GM18507 (cell line): Measurements from ENCODE around the gene XRN1.
"Not testable (repeated sequence)": the region's sequence is repeated elsewhere in the genome, so short reads cannot be mapped to it uniquely, and the experiment has no call there.

Experiments used
- DNase-seq: peaks from one replicate; pipeline ENCODE4 v3.0.0; 2011; ENCODE audit warnings: low read depth; ENCODE audit not compliant: insufficient read length; ENCODE audit errors: extremely low spot score
- FAIRE-seq: peaks from 2 replicates; lab custom pipeline; 2011; peaks lifted over from hg19 to GRCh38; lab: Jason Lieb, UNC

The XRN1 gene

DNA sequence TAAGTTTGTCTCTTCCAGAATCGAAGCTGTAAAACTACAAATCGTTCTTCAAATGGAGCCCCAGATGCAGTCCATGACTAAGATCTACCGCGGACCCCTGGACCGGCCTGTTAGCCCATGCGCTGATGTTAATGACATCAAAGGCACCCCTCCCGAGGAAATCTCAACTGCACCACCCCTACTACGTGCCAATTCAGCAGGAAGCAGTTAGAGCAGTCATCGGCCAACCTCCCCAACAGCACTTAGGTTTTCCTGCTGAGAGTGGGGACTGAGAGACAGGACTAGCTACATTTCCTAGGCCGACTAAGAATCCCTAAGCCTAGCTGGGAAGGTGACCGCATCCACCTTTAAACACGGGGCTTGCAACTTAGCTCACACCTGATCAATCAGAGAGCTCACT lies 4.8 kb downstream of the XRN1 start:
- not testable (repeated sequence) for FAIRE-seq, DNase-seq

DNA sequence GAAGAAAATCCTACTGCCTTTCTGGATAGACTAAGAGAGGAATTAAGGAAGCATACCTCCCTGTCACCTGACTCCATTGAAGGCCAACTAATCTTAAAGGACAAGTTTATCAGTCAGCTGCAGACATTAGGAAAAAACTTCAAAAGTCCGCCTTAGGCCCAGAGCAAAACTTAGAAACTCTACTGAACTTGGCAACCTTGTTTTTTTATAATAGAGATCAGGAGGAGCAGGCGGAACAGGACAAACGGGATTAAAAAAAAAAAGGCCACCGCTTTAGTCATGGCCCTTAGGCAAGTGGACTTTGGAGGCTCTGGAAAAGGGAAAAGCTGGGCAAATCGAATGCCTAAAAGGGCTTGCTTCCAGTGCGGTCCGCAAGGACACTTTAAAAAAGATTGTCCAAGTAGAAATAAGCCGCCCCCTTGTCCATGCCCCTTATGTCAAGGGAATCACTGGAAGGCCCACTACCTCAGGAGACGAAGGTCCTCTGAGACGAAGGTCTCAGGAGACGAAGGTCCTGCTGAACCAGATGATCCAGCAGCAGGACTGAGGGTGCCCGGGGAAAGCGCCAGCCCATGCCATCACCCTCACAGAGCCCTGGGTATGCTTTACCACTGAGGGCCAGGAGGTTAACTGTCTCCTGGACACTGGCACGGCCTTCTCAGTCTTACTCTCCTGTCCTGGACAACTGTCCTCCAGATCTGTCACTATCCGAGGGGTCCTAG lies 8.2 kb downstream of the XRN1 start:
- FAIRE-seq, DNase-seq: not testable (repeated sequence)

DNA sequence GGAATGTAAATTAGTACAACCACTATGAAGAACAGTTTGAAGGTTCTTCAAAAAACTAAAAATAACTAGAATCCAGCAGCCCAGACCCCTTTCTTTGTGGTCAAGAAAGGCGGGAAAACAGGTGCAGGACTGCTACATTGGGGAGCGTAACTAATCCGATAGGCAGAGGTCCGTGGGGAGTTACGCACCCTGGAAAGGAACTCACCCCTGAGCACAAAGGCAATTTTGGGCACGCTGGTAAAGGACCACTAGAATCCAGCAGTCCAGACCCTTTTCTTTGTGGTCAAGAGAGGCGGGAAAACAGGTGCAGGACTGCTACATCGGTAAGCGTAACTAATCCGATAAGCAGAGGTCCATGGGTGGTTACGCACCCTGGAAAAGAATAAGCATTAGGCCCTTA lies 9.7 kb downstream of the XRN1 start:
- FAIRE-seq, DNase-seq: not testable (repeated sequence)

DNA sequence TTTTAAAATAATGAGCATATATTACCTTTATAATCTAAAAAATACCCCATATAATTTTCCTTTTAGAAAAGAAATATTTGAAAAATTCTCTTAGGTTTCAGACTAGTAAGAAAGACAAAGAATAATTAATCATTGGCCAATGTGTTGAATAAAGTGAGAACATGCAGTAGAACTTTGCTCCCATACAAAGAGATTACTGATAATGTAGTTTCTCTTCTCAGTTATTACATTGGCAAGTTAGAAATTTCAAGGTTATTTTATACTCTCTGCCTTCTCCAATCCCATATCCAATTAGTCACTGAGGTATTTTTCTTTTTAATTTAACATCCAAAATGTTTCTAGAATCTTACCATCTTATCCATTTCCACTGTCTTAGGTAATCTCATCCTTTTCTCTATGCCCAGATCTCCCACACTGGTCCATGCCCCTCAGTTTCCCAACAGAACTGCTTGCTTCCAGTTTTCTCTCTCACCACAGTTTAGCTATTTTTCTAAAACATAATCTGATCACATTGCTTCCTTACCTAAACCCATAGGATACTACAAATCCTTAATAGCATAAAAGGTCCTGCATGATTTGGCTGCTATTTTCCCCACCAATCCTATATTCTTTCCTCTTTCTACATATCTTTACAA lies 10.8 kb downstream of the XRN1 start:
- DNase-seq (no peak), FAIRE-seq (no peak)

DNA sequence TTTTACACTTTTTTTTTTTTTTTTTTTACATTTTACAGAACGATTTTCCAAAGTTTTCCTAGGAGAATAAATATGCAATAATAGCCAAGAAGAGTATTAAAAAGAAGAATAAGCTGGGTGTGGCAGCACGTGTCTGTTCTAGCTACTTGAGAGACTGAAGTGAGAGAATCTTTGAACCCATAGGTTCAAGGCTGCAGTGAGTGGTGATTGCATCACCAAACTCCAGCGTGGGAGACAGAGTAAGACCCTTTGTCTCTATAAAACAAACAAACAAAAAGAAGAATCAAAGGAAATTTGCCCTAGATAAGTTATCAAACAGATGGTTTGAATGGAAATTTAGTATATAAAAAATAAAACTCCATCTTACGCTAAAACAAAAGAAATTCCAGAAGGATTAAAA lies 13.3 kb downstream of the XRN1 start:
- DNase-seq (no peak), FAIRE-seq (no peak)

DNA sequence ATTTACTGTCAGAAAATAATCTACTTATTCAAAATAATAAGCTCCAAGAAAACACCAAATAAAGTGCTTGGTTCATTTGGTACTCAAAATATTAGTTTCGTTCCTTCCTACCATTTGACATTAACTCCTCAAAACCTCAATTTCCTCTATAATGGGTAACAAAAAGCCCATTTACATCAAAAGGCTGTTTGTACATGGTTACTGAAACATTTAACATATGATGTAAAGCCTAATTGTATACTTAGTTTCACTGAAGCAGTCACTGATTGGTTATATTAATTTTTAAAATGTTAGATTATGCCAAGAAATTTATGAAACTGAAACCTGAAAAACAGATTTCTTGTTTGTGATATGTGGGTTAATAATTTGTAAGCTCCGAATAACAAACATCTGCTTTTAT lies 14.7 kb downstream of the XRN1 start:
- DNase-seq (no peak), FAIRE-seq (peak; percentile 65)

DNA sequence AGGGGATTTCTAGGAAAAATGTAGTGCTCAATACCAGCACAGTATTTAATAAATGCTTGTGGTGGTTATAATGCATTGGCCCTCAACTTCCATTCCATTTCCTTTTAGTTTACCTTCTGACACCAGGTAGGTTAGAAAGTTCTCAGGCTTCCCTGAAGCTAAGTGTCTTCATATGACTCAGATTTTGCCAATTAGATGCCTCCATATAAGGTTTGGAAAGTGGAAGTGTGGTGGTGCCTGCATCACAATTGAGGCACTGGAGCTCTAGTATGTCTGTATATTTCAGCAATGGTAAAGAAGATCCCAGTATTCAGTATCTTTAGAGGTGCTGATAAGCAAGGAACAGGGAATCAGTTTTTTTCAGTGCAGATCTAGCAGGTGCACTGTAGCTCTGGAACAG lies 18.3 kb downstream of the XRN1 start:
- FAIRE-seq (no peak), DNase-seq (no peak)

DNA sequence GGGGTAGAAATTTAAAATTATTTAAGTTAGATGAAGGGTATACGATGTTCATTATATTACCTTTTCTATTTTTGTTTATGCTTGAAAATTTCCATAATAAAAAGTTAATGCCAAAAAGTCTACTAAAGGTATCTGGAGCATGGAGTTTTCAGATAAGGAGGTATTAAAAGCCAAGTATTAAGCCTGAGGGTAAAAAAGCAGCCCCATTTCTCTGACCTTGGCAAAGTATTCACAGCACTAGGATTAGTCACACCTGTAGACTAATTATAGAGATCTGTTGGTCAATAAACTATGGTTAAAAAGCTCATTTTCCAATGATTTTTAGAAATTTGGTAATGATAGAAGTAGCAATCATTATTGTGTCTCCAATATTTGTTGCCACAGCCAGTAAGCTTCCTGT lies 23.1 kb downstream of the XRN1 start:
- no peak for DNase-seq
- FAIRE-seq: no peak

DNA sequence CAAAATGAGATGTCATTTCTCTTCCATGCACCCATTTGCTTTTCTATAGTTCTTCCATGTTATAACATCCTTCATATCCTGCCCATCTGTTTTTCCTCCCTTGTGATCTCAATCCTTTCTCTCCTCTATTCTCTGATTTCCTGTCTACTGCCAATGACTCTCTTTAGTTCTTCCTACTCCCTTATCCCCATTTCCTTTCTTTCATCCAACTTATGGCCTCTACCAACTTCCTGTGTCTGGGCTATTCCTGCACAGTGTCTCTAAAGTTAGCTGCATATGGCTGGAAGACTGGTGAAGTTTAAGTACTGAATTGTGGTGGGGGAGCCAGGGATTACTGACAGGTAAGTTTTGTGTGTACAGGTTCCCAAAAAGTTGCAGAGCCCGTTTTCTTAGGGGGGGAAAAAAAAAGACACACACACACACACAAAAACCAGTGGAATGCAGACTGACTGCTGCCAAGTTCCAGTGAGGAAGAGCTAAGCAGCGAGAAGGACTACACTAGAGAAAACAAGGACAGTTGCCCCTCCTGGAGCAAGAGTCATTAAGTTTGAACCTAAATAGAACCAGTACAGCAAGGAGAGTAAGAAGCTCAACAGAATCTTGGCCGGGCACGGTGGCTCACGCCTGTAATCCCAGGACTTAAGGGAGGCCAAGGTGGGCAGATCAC lies 28.8 kb downstream of the XRN1 start:
- no peak for FAIRE-seq
- no peak for DNase-seq

DNA sequence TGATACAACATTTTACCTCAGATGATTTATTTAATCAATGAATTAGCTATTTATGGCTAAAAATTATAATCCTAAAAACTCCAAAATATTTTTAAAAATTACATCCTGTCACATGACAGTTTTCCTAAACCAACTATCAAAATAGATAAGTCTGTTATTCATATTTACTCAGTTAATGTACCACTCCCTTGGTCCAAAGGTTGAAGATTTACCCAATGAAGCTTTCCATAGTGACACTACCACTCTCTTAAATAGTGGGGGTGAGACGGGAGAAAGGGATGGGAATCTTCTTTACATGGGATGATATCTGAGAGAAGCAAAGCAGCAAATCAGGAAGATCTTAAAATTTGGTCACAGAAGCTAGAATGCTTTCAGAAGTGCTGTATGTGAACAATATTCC lies 30.5 kb downstream of the XRN1 start:
- no peak for FAIRE-seq
- no peak for DNase-seq

DNA sequence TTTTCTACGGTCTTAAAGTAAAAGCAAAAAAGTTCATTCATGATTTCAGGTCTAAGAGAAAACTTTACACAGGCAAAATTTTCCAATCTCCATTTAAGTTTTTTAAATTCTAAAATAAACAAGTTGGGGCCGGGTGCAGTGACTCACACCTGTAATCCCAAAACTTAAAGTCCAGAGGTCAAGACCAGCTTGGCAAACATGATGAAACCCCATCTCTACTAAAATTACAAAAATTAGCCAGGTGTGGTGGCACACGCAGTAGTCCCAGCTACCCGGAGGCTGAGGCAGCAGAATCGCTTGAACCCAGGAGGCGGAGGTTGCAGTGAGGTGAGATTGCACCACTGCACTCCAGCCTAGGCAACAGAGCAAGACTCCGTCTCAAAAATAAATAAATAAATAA lies 47.3 kb downstream of the XRN1 start:
- FAIRE-seq, DNase-seq: not testable (repeated sequence)

DNA sequence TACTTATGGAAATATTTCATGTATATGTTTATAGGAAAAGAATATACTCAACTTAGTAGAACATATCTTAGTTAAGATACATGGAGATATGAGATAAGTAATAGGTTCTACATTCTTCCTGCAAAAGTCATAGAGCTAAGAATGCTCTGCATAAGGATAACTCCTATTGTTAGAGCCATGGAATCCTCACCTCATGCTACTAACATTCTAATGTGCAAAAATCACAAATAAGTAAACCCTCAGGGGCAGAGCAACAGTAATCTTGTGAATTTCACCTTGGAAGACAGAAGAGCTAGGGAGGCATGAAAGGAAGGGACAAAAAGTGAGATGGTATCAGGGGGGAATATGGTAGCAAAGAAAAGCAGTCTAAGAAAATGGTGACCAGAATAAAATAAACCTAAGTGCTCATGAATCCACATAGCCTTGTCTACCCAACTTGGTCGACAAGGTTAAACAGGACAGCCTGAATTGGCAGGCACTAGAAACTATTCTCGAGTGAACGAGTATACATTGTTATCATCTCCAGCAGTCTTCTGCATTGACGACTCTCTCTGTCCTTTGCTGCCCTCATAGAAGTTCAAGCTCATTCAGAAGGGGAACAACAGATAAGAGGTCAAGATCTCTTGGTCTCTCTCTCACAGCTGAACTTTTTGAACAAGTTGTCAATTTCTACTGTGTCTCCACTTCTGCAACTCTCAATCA lies 52.8 kb downstream of the XRN1 start:
- DNase-seq: no peak
- no peak for FAIRE-seq

DNA sequence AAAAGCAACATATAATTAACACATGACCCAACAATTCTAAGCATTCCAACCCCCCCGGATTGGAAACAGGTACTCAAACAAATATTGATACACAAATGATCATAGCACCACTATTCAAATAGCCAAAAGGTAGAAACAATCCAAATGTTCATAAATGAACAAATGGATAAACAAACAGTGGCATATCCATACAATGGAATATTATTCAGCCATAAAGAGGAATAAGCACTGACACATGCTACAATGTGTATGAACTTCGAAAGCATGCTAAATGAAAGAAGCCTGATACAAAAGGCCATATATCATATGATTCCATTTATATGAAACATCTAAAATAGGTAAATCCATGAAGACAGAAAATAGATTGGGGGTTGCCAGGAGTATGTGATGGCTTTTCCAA lies 62.8 kb downstream of the XRN1 start:
- FAIRE-seq (no peak), DNase-seq (no peak)

DNA sequence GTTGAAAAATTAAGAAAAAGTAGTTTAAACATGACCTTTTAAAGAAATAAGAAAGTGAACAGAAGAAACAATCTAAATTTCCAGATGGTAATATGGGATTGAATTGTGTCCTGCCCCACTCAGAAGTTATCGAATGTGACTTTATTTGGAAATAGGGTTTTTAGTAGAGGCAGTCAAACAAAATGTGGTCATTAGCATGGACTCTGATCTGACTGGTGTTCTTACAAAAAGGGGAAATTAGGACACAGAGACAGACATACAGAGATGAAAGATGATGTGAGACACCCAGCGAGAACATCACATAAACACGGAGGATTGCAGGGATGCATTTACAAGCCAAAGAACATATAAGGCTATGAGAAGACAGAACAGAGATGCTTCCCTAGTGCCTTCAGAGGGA lies 73.2 kb downstream of the XRN1 start:
- no peak for FAIRE-seq

DNA sequence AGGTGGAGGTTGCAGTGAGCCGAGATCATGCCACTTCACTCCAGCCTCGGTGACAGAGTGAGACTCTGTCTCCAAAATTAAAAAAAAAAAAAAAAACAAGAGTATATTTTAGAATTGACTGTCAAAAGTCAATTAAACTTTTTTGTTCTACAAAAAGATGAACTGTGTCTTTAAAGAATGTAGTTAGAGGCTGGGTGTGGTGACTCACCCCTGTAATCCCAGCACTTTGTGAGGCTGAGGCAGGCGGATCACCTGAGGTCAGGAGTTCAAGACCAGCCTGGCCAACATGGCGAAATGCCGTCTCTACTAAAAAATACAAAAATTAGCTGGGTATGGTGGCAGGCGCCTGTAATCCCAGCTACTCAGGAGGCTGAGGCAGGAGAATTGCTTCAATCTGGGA lies 78.3 kb downstream of the XRN1 start:
- not testable (repeated sequence) for FAIRE-seq, DNase-seq

More for the DNA sequence above, 73.2 kb downstream of the XRN1 start:
- no peak for DNase-seq

DNA sequence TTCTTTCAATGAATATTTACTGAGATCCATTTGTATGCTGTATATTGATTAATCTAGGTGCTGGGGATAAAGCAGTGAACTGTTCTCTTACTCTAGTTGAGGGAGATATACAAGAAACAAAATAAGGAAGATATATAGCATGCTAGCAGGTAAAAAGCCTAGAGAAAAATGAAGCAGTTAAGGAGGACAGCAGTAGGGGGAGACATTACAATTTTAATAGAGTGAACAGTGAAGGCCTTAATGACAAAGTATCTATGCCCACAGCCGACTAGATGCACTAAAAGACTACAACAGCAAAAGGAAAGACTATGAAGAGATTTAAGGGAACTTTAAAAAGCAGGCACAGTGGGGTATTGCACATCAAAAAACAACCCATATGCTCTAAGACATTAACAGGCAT lies 81.4 kb downstream of the XRN1 start:
- FAIRE-seq (no peak), DNase-seq (no peak)

DNA sequence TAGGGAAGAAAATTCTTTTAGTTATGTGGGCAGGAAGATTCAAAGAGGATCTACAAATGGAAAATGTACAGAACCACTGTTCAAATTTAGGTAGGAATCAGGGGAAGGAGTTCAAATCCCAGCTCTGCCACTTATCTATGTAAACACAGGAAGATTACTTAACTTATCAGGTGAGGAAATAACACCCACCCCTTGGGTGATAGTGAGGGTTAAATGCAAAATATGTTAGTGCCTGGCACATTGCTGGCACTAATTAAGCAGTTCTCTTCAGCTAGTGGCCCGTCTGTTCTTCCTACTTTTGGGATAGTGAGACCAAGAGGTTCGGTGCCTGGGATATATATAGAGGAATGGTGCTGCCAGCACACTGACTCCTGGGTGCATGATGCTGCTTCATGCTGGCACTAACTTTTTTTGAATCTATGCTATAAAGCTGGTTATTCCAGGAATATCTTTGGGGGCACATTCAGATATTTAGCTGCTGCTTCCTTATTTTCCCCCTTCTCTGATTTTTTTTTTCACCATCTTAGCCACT lies 83.8 kb downstream of the XRN1 start:
- FAIRE-seq (no peak), DNase-seq (no peak)

DNA sequence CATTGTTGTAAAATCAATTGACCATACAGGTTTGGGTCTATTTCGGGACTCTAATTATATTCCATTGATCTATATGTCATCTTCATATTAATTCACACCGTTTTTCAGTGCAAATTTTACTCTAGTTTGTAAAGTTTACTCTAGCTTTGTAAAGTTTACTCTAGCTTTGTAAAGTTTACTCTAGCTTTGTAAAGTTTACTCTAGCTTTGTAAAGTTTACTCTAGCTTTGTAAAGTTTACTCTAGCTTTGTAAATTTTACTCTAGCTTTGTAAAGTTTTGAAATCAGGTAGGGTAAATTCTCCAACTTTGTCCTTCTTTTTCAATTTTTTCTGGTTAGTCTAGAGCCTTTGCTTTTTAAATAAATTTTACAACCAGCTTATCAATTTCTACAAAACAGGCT lies 84.4 kb downstream of the XRN1 start:
- DNase-seq, FAIRE-seq: not testable (repeated sequence)

DNA sequence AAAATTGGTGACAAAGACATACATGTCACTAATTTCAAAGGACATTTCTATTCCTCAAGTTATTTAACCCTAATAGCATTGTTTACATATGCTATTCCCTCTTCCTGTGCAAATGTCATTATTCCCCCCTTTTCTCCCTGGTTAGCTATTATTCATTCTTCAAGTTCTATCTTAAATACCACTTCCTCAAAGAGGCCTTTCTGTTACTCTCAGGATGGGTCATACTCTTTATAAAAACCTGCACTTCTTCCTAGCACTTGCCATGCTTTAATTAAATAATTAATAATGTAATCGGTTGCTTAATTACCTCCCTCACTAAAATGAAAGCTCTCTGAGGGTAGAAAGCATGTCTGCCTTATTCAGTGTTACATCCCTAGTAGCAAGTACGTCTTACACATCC lies 88.5 kb downstream of the XRN1 start:
- FAIRE-seq: no peak
- DNase-seq: no peak

DNA sequence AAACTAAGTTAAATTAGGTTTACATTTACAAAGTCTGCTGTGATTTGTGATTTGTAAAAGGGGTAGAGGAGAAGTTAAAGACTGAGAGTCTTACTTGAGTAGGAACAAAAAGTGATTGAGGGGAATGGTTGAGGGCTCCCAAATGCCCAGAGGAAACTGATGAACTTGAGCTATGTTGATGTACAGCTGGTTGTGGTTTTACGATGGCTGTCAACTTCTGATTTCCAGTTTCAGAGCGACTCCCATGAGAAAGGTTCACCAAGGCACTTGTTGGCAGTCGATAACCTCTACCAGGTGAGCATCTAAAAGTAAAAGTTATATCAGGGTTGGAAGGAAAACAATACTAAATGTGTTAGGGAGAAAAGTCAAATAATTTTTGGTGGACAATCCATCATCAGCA lies 91.0 kb downstream of the XRN1 start:
- DNase-seq: no peak
- peak; percentile 72 for FAIRE-seq
